ENCODE results near the gene EVC2. TPM values are rescaled to one million over a fixed set of nuclear protein-coding genes. Genes with fewer than 3 reads are reported as not detected.
A peak's percentile ranks its signal among the peaks of the same experiment; 100 is the strongest.

EVC2 gene
- total RNA-seq, 1 experiment from 2014 or later = 4.9 TPM

- in situ Hi-C loops (cut with HindIII; ENCODE audit: low sequenced_read_pairs) = no loop called here
- DNase-seq (ENCODE audit: low spot score) = no peak
Measured at GRCh38 chr4:5545271-5545670, 163.1 kb downstream of the EVC2 start.

DNA sequence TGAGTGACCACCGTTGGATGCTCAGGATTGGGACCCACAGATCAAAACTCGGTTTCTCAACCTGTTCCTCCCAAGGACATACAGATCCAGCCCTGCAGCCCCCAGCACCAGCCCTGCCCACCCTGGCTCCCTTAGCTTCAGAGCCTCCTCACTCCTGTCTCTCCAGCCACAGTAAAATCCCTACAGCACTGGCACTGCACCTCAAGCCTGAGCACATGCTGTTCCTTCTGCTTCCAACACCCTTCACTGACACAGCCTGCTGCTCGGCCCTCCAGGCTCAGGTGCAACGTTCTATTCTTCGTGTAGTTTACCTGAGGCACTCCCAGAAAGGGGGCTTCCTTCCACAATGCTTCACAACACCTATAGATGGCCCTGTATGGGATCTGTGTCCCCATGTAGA, 163.6 kb downstream of the EVC2 start:
- no peak for DNase-seq (ENCODE audit: low spot score)
- in situ Hi-C loops (cut with HindIII; ENCODE audit: low sequenced_read_pairs) = no loop called here

DNA sequence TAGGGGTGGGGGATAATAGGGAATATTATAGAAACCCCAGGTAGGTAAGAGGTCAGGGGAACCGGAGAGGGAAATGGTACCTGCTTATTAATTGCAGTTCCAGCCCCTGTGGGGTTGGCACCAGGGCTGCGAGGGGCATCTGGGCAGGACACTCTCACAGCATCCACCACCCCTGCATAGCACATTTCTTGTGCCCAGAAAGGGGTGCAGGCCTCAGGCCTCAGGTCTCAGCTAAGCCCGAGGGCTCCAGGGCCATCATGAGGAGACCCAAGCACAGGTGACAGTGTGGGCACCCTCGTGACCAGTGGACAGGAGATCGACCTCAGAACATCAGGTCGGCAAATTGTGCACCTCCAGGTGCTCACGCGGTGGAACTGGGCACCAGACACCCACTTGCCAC, 164.7 kb downstream of the EVC2 start:
- no peak for DNase-seq (ENCODE audit: low spot score)
- in situ Hi-C loops (cut with HindIII; ENCODE audit: low sequenced_read_pairs) = no loop called here

- in situ Hi-C loops (cut with HindIII; ENCODE audit: low sequenced_read_pairs) = no loop called here
- DNase-seq (ENCODE audit: low spot score) = no peak
Measured at GRCh38 chr4:5541169-5541568, 167.2 kb downstream of the EVC2 start.

- no peak for DNase-seq (ENCODE audit: low spot score)
- in situ Hi-C loops (cut with HindIII; ENCODE audit: low sequenced_read_pairs) = no loop called here
Measured at GRCh38 chr4:5539584-5539983, 168.8 kb downstream of the EVC2 start.

DNA sequence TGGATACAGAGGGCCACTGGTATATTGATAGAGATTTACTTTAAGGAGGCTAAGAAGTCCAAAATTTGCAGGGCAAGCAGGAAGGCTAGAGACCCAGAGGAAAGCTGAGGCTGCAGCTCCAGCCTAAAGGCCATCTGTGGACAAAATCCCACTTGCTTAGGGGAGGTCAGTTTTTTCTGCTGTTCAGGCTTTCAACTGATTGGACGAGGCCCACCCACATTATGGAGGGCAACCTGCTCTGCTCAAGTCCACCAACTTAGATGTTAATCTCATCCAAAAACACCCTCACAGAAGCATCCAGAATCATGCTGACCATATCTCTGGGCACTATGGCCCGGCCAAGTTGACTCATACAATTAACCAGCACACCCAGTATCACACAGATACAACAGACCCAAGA, 176.3 kb downstream of the EVC2 start:
- in situ Hi-C loops (cut with HindIII; ENCODE audit: low sequenced_read_pairs) = no loop called here

GRCh38 chr4:5528031-5528436, 180.3 kb downstream of the EVC2 start:
- DNase-seq (ENCODE audit: low spot score) = no peak
- in situ Hi-C loops (cut with HindIII; ENCODE audit: low sequenced_read_pairs) = no loop called here

More for the DNA sequence above, 176.3 kb downstream of the EVC2 start:
- DNase-seq (ENCODE audit: low spot score) = no peak

GRCh38 chr4:5527211-5527610, 181.1 kb downstream of the EVC2 start:
- in situ Hi-C loops (cut with HindIII; ENCODE audit: low sequenced_read_pairs) = no loop called here
- DNase-seq (ENCODE audit: low spot score) = no peak

- no peak for DNase-seq (ENCODE audit: low spot score)
- in situ Hi-C loops (cut with HindIII; ENCODE audit: low sequenced_read_pairs) = no loop called here
Measured at GRCh38 chr4:5526080-5526846, 182.1 kb downstream of the EVC2 start.

GRCh38 chr4:5524446-5525299, 183.7 kb downstream of the EVC2 start:
- peak; percentile 36 for DNase-seq (ENCODE audit: low spot score)
- in situ Hi-C loops (cut with HindIII; ENCODE audit: low sequenced_read_pairs) = no loop called here

DNA sequence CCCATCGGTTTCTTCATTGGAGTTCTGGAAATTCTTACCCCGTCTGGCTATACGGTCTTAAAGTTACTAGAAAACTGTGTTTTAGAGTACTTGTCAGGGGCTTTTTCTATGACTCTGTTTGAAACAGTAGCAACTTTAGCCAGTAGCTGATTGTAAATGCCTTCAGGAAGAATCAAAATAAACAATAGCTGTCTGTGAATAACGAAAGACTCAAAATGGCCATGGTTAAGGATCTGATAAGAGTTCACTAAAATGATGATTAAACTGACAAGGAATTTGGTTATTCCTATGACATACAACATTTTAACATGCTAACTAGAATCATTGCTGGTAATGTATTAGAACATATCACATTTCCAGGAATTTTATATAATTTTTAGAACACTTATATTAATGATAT, 191.0 kb downstream of the EVC2 start:
- in situ Hi-C loops (cut with HindIII; ENCODE audit: low sequenced_read_pairs) = no loop called here

DNA sequence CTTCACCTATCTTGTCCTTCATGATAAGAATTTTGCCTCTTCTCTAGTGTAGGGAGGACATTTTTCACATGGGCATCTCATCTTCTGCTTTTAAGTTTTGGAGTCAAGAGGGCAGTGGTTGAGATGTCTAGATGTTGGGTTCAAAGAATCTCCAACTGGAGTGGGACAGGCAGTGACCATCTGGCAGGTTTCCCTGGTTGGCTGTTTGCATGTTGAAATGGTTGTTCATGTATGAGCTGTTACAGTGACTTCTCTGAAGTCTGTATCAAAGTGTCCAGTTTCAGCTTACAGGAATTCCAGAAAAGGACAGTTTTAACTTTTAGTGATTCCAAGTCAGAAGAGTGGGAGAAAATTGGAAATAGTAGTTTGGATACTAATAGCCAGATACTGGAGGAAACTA, 192.7 kb downstream of the EVC2 start:
- no peak for DNase-seq (ENCODE audit: low spot score)
- in situ Hi-C loops (cut with HindIII; ENCODE audit: low sequenced_read_pairs) = no loop called here

More for the DNA sequence above, 191.0 kb downstream of the EVC2 start:
- no peak for DNase-seq (ENCODE audit: low spot score)

Other genes with a start within 250 kb of the EVC2 start
- gene EVC, start 2.6 kb upstream of the EVC2 start, total RNA-seq (2014; rRNA removed; shearing (Covaris generic)) = 10.2 and 21.0 TPM in 2 replicates
- gene CRMP1, start 184.5 kb upstream of the EVC2 start, total RNA-seq (2014; rRNA removed; shearing (Covaris generic)) = 1.4 TPM in 1 of 2 replicates, not detected in the other

Data from G401 (cell line).